Sigmoid colon (tissue), 7 donors: ENCODE results near the gene UBE2E3. TPM values are rescaled to one million over a fixed set of nuclear protein-coding genes. Genes with fewer than 3 reads are reported as not detected.

Source experiments
- DNase-seq: peaks from one replicate; pipeline ENCODE4 v3.0.0-alpha.2; 2019
- H3K27ac ChIP-seq, 4 donors: fragments of 200-600 bp; sonication (generic); one replicate each; pipeline ENCODE4 v1.5.1; 2016 to 2019; ENCODE audit warnings: mild to moderate bottlenecking in 1 of 4
- H3K27me3 ChIP-seq, 3 donors: fragments of 200-600 bp; sonication (generic); one replicate each; pipeline ENCODE4 v1.5.1; 2019; ENCODE audit warnings: mild to moderate bottlenecking in 1 of 3
- H3K36me3 ChIP-seq, 4 donors: fragments of 200-600 bp; sonication (generic); one replicate each; pipeline ENCODE4 v1.5.1; 2016 to 2019
- H3K4me1 ChIP-seq, 4 donors: fragments of 200-600 bp; sonication (generic); one replicate each; pipeline ENCODE4 v1.5.1; 2017 to 2019
- H3K4me3 ChIP-seq, 4 donors: fragments of 200-600 bp; sonication (generic); one replicate each; pipeline ENCODE4 v1.5.1; 2017 to 2019; ENCODE audit warnings: mild to moderate bottlenecking in 2 of 4, moderate library complexity in 1 of 4
- H3K9me3 ChIP-seq, 4 donors: fragments of 200-600 bp in 3 of 4; sonication (generic) in 3 of 4; one replicate each; pipeline versions ENCODE4 v1.5.1 to v1.6.1; 2013 to 2019
- EP300 ChIP-seq, 4 donors: sonication (generic); formaldehyde crosslinking; IDR thresholded peaks; one replicate each; pipeline ENCODE4 v1.6.1; 2017; ENCODE audit warnings: antibody characterized with exemption in 4 of 4
- POLR2A ChIP-seq, 2 donors: fragments of 450-650 bp; IDR thresholded peaks; one replicate each; pipeline ENCODE4 v1.6.1; 2016; ENCODE audit warnings: antibody characterized with exemption in 2 of 2, mild to moderate bottlenecking in 2 of 2, moderate library complexity in 2 of 2
- POLR2AphosphoS5 ChIP-seq, 4 donors: sonication (generic); formaldehyde crosslinking; IDR thresholded peaks; one replicate each; pipeline ENCODE4 v1.6.1; 2017; ENCODE audit warnings: antibody characterized with exemption in 4 of 4
- WGBS, 2 donors: extraction: QIAGEN DNeasy Blood & Tissue Kit; methylation state at CpG; one replicate each; pipeline ENCODE4 v1.1.7; 2013; 5-methylcytosine and 5-hydroxymethylcytosine counted together
- intact Hi-C: fragments of 100-400 bp; cut with DNase I; formaldehyde crosslinking; loops from one replicate; pipeline ENCODE4 v1.15.1; 2023
- polyA plus RNA-seq, 3 donors: library from polyadenylated mRNA; stranded (reverse); fragments of 200-250 nt; gene quantifications; one replicate each; pipeline ENCODE4 v1.2.3, GENCODE V29; 2013
- total RNA-seq, 4 donors: library from RNA; depleted of rRNA; stranded (reverse); fragments of >200 nt; gene quantifications; one replicate each; pipeline ENCODE4 v1.1.0, GENCODE V29; 2016
- TF ChIP-seq, protein P1 (sequence below), 4 experiments: fragments of 450-650 bp in 3 of 4; fragments of 200-600 bp in 1 of 4; IDR thresholded peaks; one replicate each; pipeline ENCODE4 v1.5.1; 2016 to 2019; ENCODE audit warnings: antibody characterized with exemption in 4 of 4, mild to moderate bottlenecking in 3 of 4, moderate library complexity in 2 of 4
- donor health status: healthy with polysubstance abuse.
- donor health status: Bipolar disorder and iron deficiency.
- donor health status: healthy.

Gene UBE2E3
- total and polyA plus RNA-seq, 7 donors, result 37.5 to 108 (median 48.2) TPM

DNA sequence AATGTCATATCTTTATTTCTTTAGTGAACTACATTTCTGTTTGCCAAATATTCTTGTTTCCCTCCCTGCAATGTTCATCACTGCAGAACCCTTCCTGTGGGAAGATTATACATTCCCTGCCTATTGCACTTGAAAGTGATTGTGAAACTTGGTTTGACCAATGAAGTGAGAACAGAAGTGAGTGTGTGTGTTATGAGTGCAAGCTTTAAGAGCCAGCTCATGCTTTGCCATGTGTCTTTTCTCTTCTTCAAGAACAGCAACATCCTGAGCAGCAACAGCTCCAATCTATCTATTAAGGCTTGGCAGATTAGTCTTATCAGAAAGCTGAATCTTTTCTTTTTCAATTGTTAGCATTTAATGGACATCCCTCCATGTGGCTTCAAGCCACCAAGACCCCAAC, 42.0 kb upstream of the UBE2E3 start:
- H3K4me3 ChIP-seq, result no peak overlapping the region
- no peaks in the 10 kb centered on the region for H3K9me3 ChIP-seq
- H3K27me3 ChIP-seq, result no peaks in the 10 kb centered on the region
- no peak for TF ChIP-seq POLR2A (IDR thresholded peaks at IDR 0.05)
- TF ChIP-seq EP300 (IDR thresholded peaks at IDR 0.05), result no peak
- TF ChIP-seq, protein P1, sequence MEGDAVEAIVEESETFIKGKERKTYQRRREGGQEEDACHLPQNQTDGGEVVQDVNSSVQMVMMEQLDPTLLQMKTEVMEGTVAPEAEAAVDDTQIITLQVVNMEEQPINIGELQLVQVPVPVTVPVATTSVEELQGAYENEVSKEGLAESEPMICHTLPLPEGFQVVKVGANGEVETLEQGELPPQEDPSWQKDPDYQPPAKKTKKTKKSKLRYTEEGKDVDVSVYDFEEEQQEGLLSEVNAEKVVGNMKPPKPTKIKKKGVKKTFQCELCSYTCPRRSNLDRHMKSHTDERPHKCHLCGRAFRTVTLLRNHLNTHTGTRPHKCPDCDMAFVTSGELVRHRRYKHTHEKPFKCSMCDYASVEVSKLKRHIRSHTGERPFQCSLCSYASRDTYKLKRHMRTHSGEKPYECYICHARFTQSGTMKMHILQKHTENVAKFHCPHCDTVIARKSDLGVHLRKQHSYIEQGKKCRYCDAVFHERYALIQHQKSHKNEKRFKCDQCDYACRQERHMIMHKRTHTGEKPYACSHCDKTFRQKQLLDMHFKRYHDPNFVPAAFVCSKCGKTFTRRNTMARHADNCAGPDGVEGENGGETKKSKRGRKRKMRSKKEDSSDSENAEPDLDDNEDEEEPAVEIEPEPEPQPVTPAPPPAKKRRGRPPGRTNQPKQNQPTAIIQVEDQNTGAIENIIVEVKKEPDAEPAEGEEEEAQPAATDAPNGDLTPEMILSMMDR (IDR thresholded peaks at IDR 0.05), result no peak
- no peak for TF ChIP-seq POLR2AphosphoS5 (IDR thresholded peaks at IDR 0.05)
- H3K4me1 ChIP-seq, result no peaks in the 10 kb centered on the region
- no peak for DNase-seq
- H3K27ac ChIP-seq, result no peak overlapping the region
- intact Hi-C loops, result no loop called here
- no peaks in the 10 kb centered on the region for H3K36me3 ChIP-seq

- Histone ChIP-seq H3K27me3 (no peaks in the 10 kb centered on the region), H3K9me3 (no peaks in the 10 kb centered on the region), H3K4me3 (no peak overlapping the region), H3K27ac (no peak overlapping the region), H3K36me3 (no peaks in the 10 kb centered on the region), H3K4me1 (no peaks in the 10 kb centered on the region)
- intact Hi-C loops, result no loop called here
- WGBS, 2 donors, result 68 to 96% methylated on average over 1 of the region's 1 CpG
- no peak for DNase-seq
- TF ChIP-seq POLR2AphosphoS5 (IDR thresholded peaks at IDR 0.05) (no peak), POLR2A (IDR thresholded peaks at IDR 0.05) (no peak), EP300 (IDR thresholded peaks at IDR 0.05) (no peak)
- TF ChIP-seq, protein P1 (IDR thresholded peaks at IDR 0.05), result no peak
These were observed 37.1 kb upstream of the UBE2E3 start for GRCh38 chr2:180943275-180943674.

GRCh38 chr2:180944372-180944771, 36.0 kb upstream of the UBE2E3 start:
- 92 to 93% methylated on average over 3 of the region's 3 CpGs for WGBS, 2 donors
- DNase-seq, result no peak

GRCh38 chr2:180947208-180947689, 33.2 kb upstream of the UBE2E3 start:
- DNase-seq, result no peak
- TF ChIP-seq, protein P1 (IDR thresholded peaks at IDR 0.05), result no peak
- TF ChIP-seq POLR2A (IDR thresholded peaks at IDR 0.05) (no peak), EP300 (IDR thresholded peaks at IDR 0.05) (no peak), POLR2AphosphoS5 (IDR thresholded peaks at IDR 0.05) (no peak)
- Histone ChIP-seq H3K27ac (no peak overlapping the region), H3K27me3 (no peaks in the 10 kb centered on the region), H3K9me3 (no peaks in the 10 kb centered on the region), H3K4me3 (no peak overlapping the region), H3K4me1 (no peaks in the 10 kb centered on the region), H3K36me3 (no peaks in the 10 kb centered on the region)
- intact Hi-C loops, result no loop called here
- WGBS, 2 donors, result 82 to 86% methylated on average over 1 of the region's 1 CpG

More at GRCh38 chr2:180944372-180944771, 36.0 kb upstream of the UBE2E3 start:
- TF ChIP-seq EP300 (IDR thresholded peaks at IDR 0.05) (no peak), POLR2A (IDR thresholded peaks at IDR 0.05) (no peak), POLR2AphosphoS5 (IDR thresholded peaks at IDR 0.05) (no peak)
- TF ChIP-seq, protein P1 (IDR thresholded peaks at IDR 0.05), result no peak
- no peak overlapping the region for H3K27ac ChIP-seq
- no peaks in the 10 kb centered on the region for H3K27me3 ChIP-seq
- no peaks in the 10 kb centered on the region for H3K36me3 ChIP-seq
- no peak overlapping the region for H3K4me3 ChIP-seq
- H3K9me3 ChIP-seq, result no peaks in the 10 kb centered on the region
- intact Hi-C loops, result no loop called here
- H3K4me1 ChIP-seq, result no peaks in the 10 kb centered on the region

DNA sequence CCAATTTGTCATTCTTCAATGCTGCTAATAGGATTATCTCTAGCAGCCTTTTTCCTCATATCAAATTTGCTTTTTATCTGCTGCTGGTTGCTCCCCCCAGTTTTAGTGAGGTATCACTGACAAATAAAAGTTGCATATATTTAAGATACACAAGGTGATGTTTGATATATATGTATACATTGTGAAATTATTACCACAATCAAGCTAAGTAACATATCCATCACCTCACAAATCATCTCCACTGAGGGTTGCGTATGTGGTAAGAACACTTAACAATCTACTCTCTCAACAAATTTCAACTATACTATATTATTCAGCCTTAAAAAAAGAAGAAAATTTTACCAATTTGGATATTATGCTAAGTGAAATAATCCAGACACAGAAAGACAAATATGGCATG, 30.5 kb upstream of the UBE2E3 start:
- Histone ChIP-seq H3K4me3 (no peak overlapping the region), H3K9me3 (no peaks in the 10 kb centered on the region), H3K36me3 (no peaks in the 10 kb centered on the region), H3K4me1 (no peaks in the 10 kb centered on the region), H3K27me3 (no peaks in the 10 kb centered on the region), H3K27ac (no peak overlapping the region)
- DNase-seq, result no peak
- intact Hi-C loops, result no loop called here
- WGBS, 2 donors, result 0 to 56% methylated on average over 1 of the region's 1 CpG
- TF ChIP-seq EP300 (IDR thresholded peaks at IDR 0.05) (no peak), POLR2A (IDR thresholded peaks at IDR 0.05) (no peak), POLR2AphosphoS5 (IDR thresholded peaks at IDR 0.05) (no peak)
- TF ChIP-seq, protein P1 (IDR thresholded peaks at IDR 0.05), result no peak
